Kidney (tissue), 14 donors: ENCODE measurements around the gene CYP2A13. TPM values are rescaled to one million over a fixed set of nuclear protein-coding genes. Genes with fewer than 3 reads are reported as not detected.
"Not testable (repeated sequence)": the region's sequence is repeated elsewhere in the genome, so short reads cannot be mapped to it uniquely, and the experiment has no call there.

Source experiments
- DNase-seq, 5 donors: peaks; one replicate each; pipeline ENCODE4 v3.0.0-alpha.2; 2013 to 2020
- FAIRE-seq: peaks from 2 replicates; lab custom pipeline; 2012; peaks lifted over from hg19 to GRCh38; lab: Jason Lieb, UNC
- H3K27ac ChIP-seq, 2 donors: one replicate each; pipeline ENCODE4 v1.7.0; 2013; ENCODE audit warnings: low read depth in 2 of 2, low read length in 2 of 2, inconsistent platforms in 1 of 2
- H3K27me3 ChIP-seq: one replicate; pipeline ENCODE4 v1.7.1; 2013; ENCODE audit warnings: low read length, inconsistent platforms; ENCODE audit not compliant: control insufficient read depth, insufficient read depth
- H3K36me3 ChIP-seq, 3 donors: one replicate each; pipeline versions ENCODE4 v1.7.0 to v1.7.1; 2013; ENCODE audit warnings: low read length in 3 of 3, control low read depth in 1 of 3, inconsistent platforms in 1 of 3; ENCODE audit not compliant: insufficient read depth in 3 of 3, control insufficient read depth in 2 of 3
- H3K4me1 ChIP-seq, 3 donors: one replicate each; pipeline versions ENCODE4 v1.7.0 to v1.7.1; 2013; ENCODE audit warnings: low read length in 3 of 3, inconsistent platforms in 1 of 3, low read depth in 1 of 3; ENCODE audit not compliant: control insufficient read depth in 2 of 3, insufficient read depth in 2 of 3
- H3K4me3 ChIP-seq, 3 donors: one replicate each; pipeline versions ENCODE4 v1.7.0 to v1.8.1; 2013; ENCODE audit warnings: low read length in 3 of 3, control low read depth in 1 of 3, inconsistent platforms in 1 of 3
- H3K9ac ChIP-seq, 3 donors: one replicate each; pipeline versions ENCODE4 v1.7.0 to v1.7.1; 2013; ENCODE audit warnings: low read length in 3 of 3, control low read depth in 1 of 3, inconsistent platforms in 1 of 3
- H3K9me3 ChIP-seq, 3 donors: one replicate each; pipeline versions ENCODE4 v1.7.0 to v1.7.1; 2013; ENCODE audit warnings: low read length in 3 of 3, control low read depth in 1 of 3, inconsistent platforms in 1 of 3; ENCODE audit not compliant: control insufficient read depth in 2 of 3, insufficient read depth in 1 of 3
- intact Hi-C: fragments of 100-400 bp; cut with DNase I; formaldehyde crosslinking; loops from one replicate; pipeline ENCODE4 v1.11.1; 2022
- polyA plus RNA-seq: library from polyadenylated mRNA; stranded (reverse); fragments of 350-450 nt; fragmentation: Illumina TruSeq; extraction: RNeasy Lipid Tissue Mini Kit (QIAGEN cat#74804); gene quantifications from one replicate; pipeline ENCODE4 v1.2.3, GENCODE V29; 2014; ENCODE audit warnings: low read depth, low replicate concordance; ENCODE audit not compliant: insufficient read depth
- total RNA-seq: library from RNA; stranded (reverse); fragmentation: NEBNext Ultra II Directional; extraction: Animal tissue kit (Norgen Biotek cat#: 25700); gene quantifications from one replicate; pipeline ENCODE4 v1.2.1, GENCODE V29; 2021
- TF ChIP-seq, protein P1 (sequence below): IDR thresholded peaks from 3 replicates; pipeline ENCODE4 v1.5.1; 2012; ENCODE audit warnings: mild to moderate bottlenecking, moderate library complexity, borderline replicate concordance; ENCODE audit not compliant: insufficient read depth; ENCODE audit errors: extremely low read depth
- donor health status: control.
- donor health status: control.
- donor health status: control.
- donor health status: control.
- donor health status: control.
- donor health status: DM: yes; HTN: yes; CAD: no.
- donor health status: Normal renal cell carcinoma (clear cell type).

CYP2A13 gene
- total and polyA plus RNA-seq, 2 donors from 2014 or later: not detected

- FAIRE-seq (no peak), DNase-seq (no peak)
- Histone ChIP-seq H3K27ac (no peak overlapping the region), H3K36me3 (no peaks in the 10 kb centered on the region), H3K27me3 (no peaks in the 10 kb centered on the region), H3K4me1 (no peaks in the 10 kb centered on the region), H3K9ac (no peak overlapping the region), H3K4me3 (no peak overlapping the region), H3K9me3 (peaks cover 0 to 5% (median 0%) of the 10 kb centered on the region in 3 donors)
- TF ChIP-seq, protein P1, sequence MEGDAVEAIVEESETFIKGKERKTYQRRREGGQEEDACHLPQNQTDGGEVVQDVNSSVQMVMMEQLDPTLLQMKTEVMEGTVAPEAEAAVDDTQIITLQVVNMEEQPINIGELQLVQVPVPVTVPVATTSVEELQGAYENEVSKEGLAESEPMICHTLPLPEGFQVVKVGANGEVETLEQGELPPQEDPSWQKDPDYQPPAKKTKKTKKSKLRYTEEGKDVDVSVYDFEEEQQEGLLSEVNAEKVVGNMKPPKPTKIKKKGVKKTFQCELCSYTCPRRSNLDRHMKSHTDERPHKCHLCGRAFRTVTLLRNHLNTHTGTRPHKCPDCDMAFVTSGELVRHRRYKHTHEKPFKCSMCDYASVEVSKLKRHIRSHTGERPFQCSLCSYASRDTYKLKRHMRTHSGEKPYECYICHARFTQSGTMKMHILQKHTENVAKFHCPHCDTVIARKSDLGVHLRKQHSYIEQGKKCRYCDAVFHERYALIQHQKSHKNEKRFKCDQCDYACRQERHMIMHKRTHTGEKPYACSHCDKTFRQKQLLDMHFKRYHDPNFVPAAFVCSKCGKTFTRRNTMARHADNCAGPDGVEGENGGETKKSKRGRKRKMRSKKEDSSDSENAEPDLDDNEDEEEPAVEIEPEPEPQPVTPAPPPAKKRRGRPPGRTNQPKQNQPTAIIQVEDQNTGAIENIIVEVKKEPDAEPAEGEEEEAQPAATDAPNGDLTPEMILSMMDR: no peak
- intact Hi-C loops: no loop called here
These were observed 8.1 kb downstream of the CYP2A13 start for GRCh38 chr19:41096353-41096752.

- peaks cover 0 to 5% (median 0%) of the 10 kb centered on the region in 3 donors for H3K9me3 ChIP-seq
- TF ChIP-seq, protein P1: no peak
- no peak for DNase-seq
- FAIRE-seq: no peak
- no peak overlapping the region for H3K9ac ChIP-seq
- intact Hi-C loops: no loop called here
- no peak overlapping the region for H3K4me3 ChIP-seq
- no peaks in the 10 kb centered on the region for H3K36me3 ChIP-seq
- H3K27ac ChIP-seq: no peak overlapping the region
- no peaks in the 10 kb centered on the region for H3K4me1 ChIP-seq
- no peaks in the 10 kb centered on the region for H3K27me3 ChIP-seq
These were observed 9.1 kb downstream of the CYP2A13 start for GRCh38 chr19:41097302-41097701.

GRCh38 chr19:41098762-41099161, 10.5 kb downstream of the CYP2A13 start:
- H3K4me1 ChIP-seq: no peaks in the 10 kb centered on the region
- H3K36me3 ChIP-seq: no peaks in the 10 kb centered on the region
- no peak for FAIRE-seq
- no peak overlapping the region for H3K4me3 ChIP-seq
- TF ChIP-seq, protein P1: no peak
- peaks cover 0 to 5% (median 0%) of the 10 kb centered on the region in 3 donors for H3K9me3 ChIP-seq
- H3K27me3 ChIP-seq: no peaks in the 10 kb centered on the region
- DNase-seq: no peak
- no peak overlapping the region for H3K9ac ChIP-seq
- no peak overlapping the region for H3K27ac ChIP-seq
- intact Hi-C loops: no loop called here

DNA sequence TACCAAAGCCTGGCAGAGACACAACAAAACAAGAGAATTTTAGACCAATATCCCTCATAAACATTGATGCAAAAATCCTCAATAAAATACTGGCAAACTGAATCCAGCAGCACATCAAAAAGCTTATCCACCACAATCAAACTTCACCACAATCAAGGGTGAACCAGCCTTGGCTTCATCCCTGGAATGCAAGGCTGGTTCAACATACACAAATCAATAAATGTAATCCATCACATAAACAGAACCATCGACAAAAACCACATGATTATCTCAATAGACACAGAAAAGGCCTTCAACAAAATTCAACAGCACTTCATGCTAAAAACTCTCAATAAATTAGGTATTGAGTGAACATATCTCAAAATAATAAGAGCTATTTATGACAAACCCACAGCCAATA, 14.0 kb downstream of the CYP2A13 start:
- H3K4me1 ChIP-seq, intact Hi-C loops, H3K27me3 ChIP-seq, H3K9me3 ChIP-seq, DNase-seq, H3K9ac ChIP-seq, H3K27ac ChIP-seq, H3K4me3 ChIP-seq, H3K36me3 ChIP-seq, FAIRE-seq: not testable (repeated sequence)
